ENCODE measurements around the gene CANX.
"Not testable (repeated sequence)": the region's sequence is repeated elsewhere in the genome, so short reads cannot be mapped to it uniquely, and the experiment has no call there.

DNA sequence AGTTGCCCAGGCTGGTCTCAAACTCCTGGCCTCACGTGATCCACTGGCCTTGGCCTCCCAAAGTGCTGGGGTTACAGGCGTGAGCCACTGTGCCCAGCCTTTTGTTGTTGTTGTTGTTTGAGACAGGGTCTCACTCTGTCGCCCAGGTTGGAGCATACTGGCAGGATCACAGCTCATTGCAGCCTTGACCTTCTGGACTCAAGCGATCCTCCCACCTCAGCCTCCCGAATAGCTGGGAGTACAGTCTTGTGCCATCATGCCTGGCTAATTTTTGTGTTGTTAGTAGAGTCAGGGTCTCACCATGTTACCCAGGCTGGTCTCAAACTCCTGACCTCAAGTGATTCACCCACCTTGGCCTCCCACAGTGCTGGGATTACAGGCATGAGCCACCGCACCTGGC lies 37.1 kb upstream of the CANX start:
- TF ChIP-seq, protein P1, sequence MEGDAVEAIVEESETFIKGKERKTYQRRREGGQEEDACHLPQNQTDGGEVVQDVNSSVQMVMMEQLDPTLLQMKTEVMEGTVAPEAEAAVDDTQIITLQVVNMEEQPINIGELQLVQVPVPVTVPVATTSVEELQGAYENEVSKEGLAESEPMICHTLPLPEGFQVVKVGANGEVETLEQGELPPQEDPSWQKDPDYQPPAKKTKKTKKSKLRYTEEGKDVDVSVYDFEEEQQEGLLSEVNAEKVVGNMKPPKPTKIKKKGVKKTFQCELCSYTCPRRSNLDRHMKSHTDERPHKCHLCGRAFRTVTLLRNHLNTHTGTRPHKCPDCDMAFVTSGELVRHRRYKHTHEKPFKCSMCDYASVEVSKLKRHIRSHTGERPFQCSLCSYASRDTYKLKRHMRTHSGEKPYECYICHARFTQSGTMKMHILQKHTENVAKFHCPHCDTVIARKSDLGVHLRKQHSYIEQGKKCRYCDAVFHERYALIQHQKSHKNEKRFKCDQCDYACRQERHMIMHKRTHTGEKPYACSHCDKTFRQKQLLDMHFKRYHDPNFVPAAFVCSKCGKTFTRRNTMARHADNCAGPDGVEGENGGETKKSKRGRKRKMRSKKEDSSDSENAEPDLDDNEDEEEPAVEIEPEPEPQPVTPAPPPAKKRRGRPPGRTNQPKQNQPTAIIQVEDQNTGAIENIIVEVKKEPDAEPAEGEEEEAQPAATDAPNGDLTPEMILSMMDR (IDR thresholded peaks at IDR 0.05; ENCODE audit: low read length) = not testable (repeated sequence)
- not testable (repeated sequence) for TF ChIP-seq EZH2 (IDR thresholded peaks at IDR 0.05; ENCODE audit: borderline replicate concordance, low read length)

Data from OCI-LY1 (cell line).